ENCODE measurements around the gene TATDN2.

TATDN2 gene

GRCh38 chr3:10248184-10248983 is at the start of gene TATDN2:
TATDN2 (plus strand) TSS chr3:10248459; CDS start chr3:10249201, 742 bp downstream.
- Mint-ChIP-seq H3K27ac (peak within 1 kb of the TSS; percentile 97), H3K4me3 (peak within 1 kb of the TSS; percentile 96), H3K36me3 (peaks cover 26% of the 10 kb centered on the region), H3K4me1 (peaks cover 60% of the 10 kb centered on the region), H3K9me3 (no peaks in the 10 kb centered on the region), H3K27me3 (no peaks in the 10 kb centered on the region)

GRCh38 chr3:10198761-10199649 is 49.3 kb upstream of the TATDN2 start:
- H3K36me3 Mint-ChIP-seq: peaks cover 3% of the 10 kb centered on the region
- no peaks in the 10 kb centered on the region for H3K27me3 Mint-ChIP-seq
- peak overlapping the region; percentile 98 for H3K27ac Mint-ChIP-seq
- peak overlapping the region; percentile 85 for H3K4me3 Mint-ChIP-seq
- peaks cover 77% of the 10 kb centered on the region for H3K4me1 Mint-ChIP-seq
- H3K9me3 Mint-ChIP-seq: no peaks in the 10 kb centered on the region

GRCh38 chr3:10204921-10205320 is 43.3 kb upstream of the TATDN2 start:
- Mint-ChIP-seq H3K4me3 (no peak overlapping the region), H3K9me3 (no peaks in the 10 kb centered on the region), H3K27me3 (no peaks in the 10 kb centered on the region), H3K4me1 (peaks cover 26% of the 10 kb centered on the region), H3K27ac (no peak overlapping the region), H3K36me3 (peaks cover 3% of the 10 kb centered on the region)

- no peak overlapping the region for H3K4me3 Mint-ChIP-seq
- H3K4me1 Mint-ChIP-seq: peaks cover 24% of the 10 kb centered on the region
- H3K36me3 Mint-ChIP-seq: peaks cover 3% of the 10 kb centered on the region
- H3K9me3 Mint-ChIP-seq: no peaks in the 10 kb centered on the region
- H3K27ac Mint-ChIP-seq: no peak overlapping the region
- H3K27me3 Mint-ChIP-seq: no peaks in the 10 kb centered on the region
These were observed 42.7 kb upstream of the TATDN2 start for GRCh38 chr3:10205451-10206165.

- Mint-ChIP-seq H3K4me3 (no peak overlapping the region), H3K9me3 (no peaks in the 10 kb centered on the region), H3K36me3 (peaks cover 3% of the 10 kb centered on the region), H3K27me3 (no peaks in the 10 kb centered on the region), H3K27ac (no peak overlapping the region), H3K4me1 (peaks cover 20% of the 10 kb centered on the region)
These were observed 42.1 kb upstream of the TATDN2 start for GRCh38 chr3:10206166-10206511.

GRCh38 chr3:10213156-10213792 is 35.0 kb upstream of the TATDN2 start:
- Mint-ChIP-seq H3K4me3 (no peak overlapping the region), H3K36me3 (peaks cover 14% of the 10 kb centered on the region), H3K4me1 (no peaks in the 10 kb centered on the region), H3K27me3 (no peaks in the 10 kb centered on the region), H3K9me3 (no peaks in the 10 kb centered on the region), H3K27ac (no peak overlapping the region)

GRCh38 chr3:10215578-10216368 is 32.5 kb upstream of the TATDN2 start:
- Mint-ChIP-seq H3K27ac (peak overlapping the region; percentile 19), H3K4me3 (no peak overlapping the region), H3K27me3 (no peaks in the 10 kb centered on the region), H3K9me3 (no peaks in the 10 kb centered on the region), H3K4me1 (peaks cover 5% of the 10 kb centered on the region), H3K36me3 (peaks cover 14% of the 10 kb centered on the region)

GRCh38 chr3:10217359-10217758 is 30.9 kb upstream of the TATDN2 start:
- H3K27ac Mint-ChIP-seq: peak overlapping the region; percentile 30
- peaks cover 14% of the 10 kb centered on the region for H3K36me3 Mint-ChIP-seq
- peaks cover 10% of the 10 kb centered on the region for H3K4me1 Mint-ChIP-seq
- no peaks in the 10 kb centered on the region for H3K27me3 Mint-ChIP-seq
- H3K4me3 Mint-ChIP-seq: no peak overlapping the region
- H3K9me3 Mint-ChIP-seq: no peaks in the 10 kb centered on the region

GRCh38 chr3:10219737-10220136 is 28.5 kb upstream of the TATDN2 start:
- peak overlapping the region; percentile 23 for H3K27ac Mint-ChIP-seq
- peaks cover 15% of the 10 kb centered on the region for H3K36me3 Mint-ChIP-seq
- no peak overlapping the region for H3K4me3 Mint-ChIP-seq
- H3K27me3 Mint-ChIP-seq: no peaks in the 10 kb centered on the region
- H3K4me1 Mint-ChIP-seq: peaks cover 25% of the 10 kb centered on the region
- no peaks in the 10 kb centered on the region for H3K9me3 Mint-ChIP-seq

- H3K9me3 Mint-ChIP-seq: no peaks in the 10 kb centered on the region
- peak overlapping the region; percentile 88 for H3K27ac Mint-ChIP-seq
- peaks cover 40% of the 10 kb centered on the region for H3K4me1 Mint-ChIP-seq
- H3K4me3 Mint-ChIP-seq: no peak overlapping the region
- no peaks in the 10 kb centered on the region for H3K27me3 Mint-ChIP-seq
- peaks cover 2% of the 10 kb centered on the region for H3K36me3 Mint-ChIP-seq
These were observed 24.3 kb upstream of the TATDN2 start for GRCh38 chr3:10223676-10224639.

- peaks cover 45% of the 10 kb centered on the region for H3K4me1 Mint-ChIP-seq
- H3K4me3 Mint-ChIP-seq: peak overlapping the region; percentile 31
- peak overlapping the region; percentile 85 for H3K27ac Mint-ChIP-seq
- H3K36me3 Mint-ChIP-seq: peaks cover 2% of the 10 kb centered on the region
- no peaks in the 10 kb centered on the region for H3K27me3 Mint-ChIP-seq
- H3K9me3 Mint-ChIP-seq: no peaks in the 10 kb centered on the region
These were observed 23.2 kb upstream of the TATDN2 start for GRCh38 chr3:10224794-10225665.

- Mint-ChIP-seq H3K4me1 (peaks cover 38% of the 10 kb centered on the region), H3K27me3 (no peaks in the 10 kb centered on the region), H3K4me3 (no peak overlapping the region), H3K36me3 (peaks cover 2% of the 10 kb centered on the region), H3K9me3 (no peaks in the 10 kb centered on the region), H3K27ac (no peak overlapping the region)
These were observed 22.0 kb upstream of the TATDN2 start for GRCh38 chr3:10226293-10226692.

All from activated naive CD4-positive, alpha-beta T cell treated with anti-CD3 and anti-CD28 coated beads, Interleukin-2, amount 50 U/mL, for 24 hours (primary cell).